Measurements from ENCODE around the gene GMPPB. TPM values are rescaled to one million over a fixed set of nuclear protein-coding genes. Genes with fewer than 3 reads are reported as not detected.

The GMPPB gene
- polyA plus RNA-seq, 1 donor (not counting 4 experiments of a cell fraction or from before 2014, with no cell fraction given): 17.4 TPM

GRCh38 chr3:49769286-49769915 lies 45.6 kb upstream of the GMPPB start:
- Histone ChIP-seq H3K79me2 (ENCODE audit: control insufficient read depth, insufficient read depth, low read length) (peaks cover 59% of the 10 kb centered on the region), H3K27me3 (ENCODE audit: control insufficient read depth, extremely low read depth, insufficient read depth, low read length) (no peaks in the 10 kb centered on the region), H3K27ac (ENCODE audit: control insufficient read depth, insufficient read depth, low read length) (no peak overlapping the region), H3K4me1 (ENCODE audit: control insufficient read depth, extremely low read depth, insufficient read depth, low read length) (no peaks in the 10 kb centered on the region), H2AFZ (ENCODE audit: control insufficient read depth, low read length) (no peak overlapping the region), H3K9me3 (ENCODE audit: control insufficient read depth, low read depth, low read length) (no peaks in the 10 kb centered on the region), H3K9me1 (ENCODE audit: control insufficient read depth, extremely low read depth, insufficient read depth, low read length) (peaks cover 3% of the 10 kb centered on the region), H3K36me3 (ENCODE audit: control insufficient read depth in 2 of 2, extremely low read depth in 1 of 2, insufficient read depth in 2 of 2, low read length in 2 of 2) (peaks cover 3% of the 10 kb centered on the region in 2 experiments), H3K4me2 (ENCODE audit: control insufficient read depth, extremely low read depth, insufficient read depth, low read depth, low read length) (no peak overlapping the region), H3K4me3 (ENCODE audit: control insufficient read depth in 2 of 3, extremely low read depth in 1 of 3, insufficient read depth in 2 of 3, low read depth in 1 of 3, low read length in 3 of 3) (no peak overlapping the region), H3K9ac (ENCODE audit: control insufficient read depth, extremely low read depth, insufficient read depth, low read length) (no peak overlapping the region), H4K20me1 (ENCODE audit: control insufficient read depth, extremely low read depth, insufficient read depth, low read length) (peaks cover 4% of the 10 kb centered on the region)
- FAIRE-seq: no peak
- DNase-seq (ENCODE audit: low read depth, low spot score): no peak
- dilution Hi-C loops (cut with MboI; ENCODE audit: extremely low pct_ligation_motif_present, low sequenced_read_pairs): no loop called here
- no peak for TF ChIP-seq EZH2 (IDR thresholded peaks at IDR 0.05; ENCODE audit: low read length)
- no peak for TF ChIP-seq CTCF (optimal IDR thresholded peaks at IDR 0.05 in 1 of 3, IDR thresholded peaks at IDR 0.05 in 1 of 3, conservative IDR thresholded peaks at IDR 0.05 in 1 of 3; ENCODE audit: extremely low read depth in 1 of 3, insufficient read depth in 2 of 3, low read length in 3 of 3)

DNA sequence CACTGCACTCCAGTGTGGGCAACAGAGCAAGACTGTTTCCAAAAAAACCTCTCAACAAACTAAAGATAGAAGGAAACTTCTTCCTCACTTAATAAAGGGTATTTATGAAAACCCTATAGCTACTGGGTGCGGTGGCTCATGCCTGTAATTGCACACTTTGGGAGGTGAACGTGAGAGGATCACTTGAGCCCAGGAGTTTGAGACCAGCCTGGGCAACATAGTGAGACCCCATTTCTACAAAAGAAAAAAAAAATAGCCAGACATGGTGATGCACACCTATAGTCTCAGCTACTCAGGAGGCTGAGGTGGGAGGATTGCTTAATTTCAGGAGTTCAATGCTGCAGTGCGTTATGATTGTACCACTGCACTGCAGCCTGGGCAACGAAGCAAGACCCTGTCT lies 40.2 kb upstream of the GMPPB start:
- no peaks in the 10 kb centered on the region for H4K20me1 ChIP-seq (ENCODE audit: control insufficient read depth, extremely low read depth, insufficient read depth, low read length)
- H3K4me2 ChIP-seq (ENCODE audit: control insufficient read depth, extremely low read depth, insufficient read depth, low read depth, low read length): no peak overlapping the region
- no peaks in the 10 kb centered on the region for H3K36me3 ChIP-seq (ENCODE audit: control insufficient read depth in 2 of 2, extremely low read depth in 1 of 2, insufficient read depth in 2 of 2, low read length in 2 of 2)
- no peak overlapping the region for H3K4me3 ChIP-seq (ENCODE audit: control insufficient read depth in 2 of 3, extremely low read depth in 1 of 3, insufficient read depth in 2 of 3, low read depth in 1 of 3, low read length in 3 of 3)
- no peak for DNase-seq (ENCODE audit: low read depth, low spot score)
- H3K9ac ChIP-seq (ENCODE audit: control insufficient read depth, extremely low read depth, insufficient read depth, low read length): no peak overlapping the region
- no peaks in the 10 kb centered on the region for H3K4me1 ChIP-seq (ENCODE audit: control insufficient read depth, extremely low read depth, insufficient read depth, low read length)
- peaks cover 40% of the 10 kb centered on the region for H3K79me2 ChIP-seq (ENCODE audit: control insufficient read depth, insufficient read depth, low read length)
- H3K9me3 ChIP-seq (ENCODE audit: control insufficient read depth, low read depth, low read length): no peaks in the 10 kb centered on the region
- H2AFZ ChIP-seq (ENCODE audit: control insufficient read depth, low read length): no peak overlapping the region
- TF ChIP-seq EZH2 (IDR thresholded peaks at IDR 0.05; ENCODE audit: low read length) (no peak), CTCF (optimal IDR thresholded peaks at IDR 0.05 in 1 of 3, IDR thresholded peaks at IDR 0.05 in 1 of 3, conservative IDR thresholded peaks at IDR 0.05 in 1 of 3; ENCODE audit: extremely low read depth in 1 of 3, insufficient read depth in 2 of 3, low read length in 3 of 3) (no peak)
- H3K9me1 ChIP-seq (ENCODE audit: control insufficient read depth, extremely low read depth, insufficient read depth, low read length): no peaks in the 10 kb centered on the region
- H3K27me3 ChIP-seq (ENCODE audit: control insufficient read depth, extremely low read depth, insufficient read depth, low read length): no peaks in the 10 kb centered on the region
- no peak for FAIRE-seq
- dilution Hi-C loops (cut with MboI; ENCODE audit: extremely low pct_ligation_motif_present, low sequenced_read_pairs): no loop called here
- no peak overlapping the region for H3K27ac ChIP-seq (ENCODE audit: control insufficient read depth, insufficient read depth, low read length)

Measured in keratinocyte (primary cell).